HL-60 (cell line): ENCODE data around the gene PDE4A.
A peak's percentile ranks its signal among the peaks of the same experiment; 100 is the strongest.

Source experiments
- DNase-seq, 2 experiments: peaks; one replicate each; pipeline ENCODE4 v3.0.0-alpha.2; 2010 to 2020; ENCODE audit warnings: low read depth in 1 of 2, low spot score in 1 of 2
- H3K27ac ChIP-seq: fragments of 250-450 bp; sonication (Bioruptor Pico); replicated peaks from 2 replicates; pipeline ENCODE4 v1.5.1; 2020; ENCODE audit warnings: mild to moderate bottlenecking, moderate library complexity
- H3K27me3 ChIP-seq: fragments of 250-450 bp; sonication (Bioruptor Pico); 2 replicates; pipeline ENCODE4 v1.5.1; 2021; ENCODE audit warnings: mild to moderate bottlenecking, moderate library complexity; ENCODE audit not compliant: insufficient read depth, poor library complexity, severe bottlenecking
- H3K4me3 ChIP-seq: replicated peaks from 2 replicates; pipeline ENCODE4 v1.5.1; 2011; ENCODE audit warnings: mild to moderate bottlenecking, control low read depth, low read length; ENCODE audit not compliant: insufficient read depth
- CTCF ChIP-seq: IDR thresholded peaks from one replicate; pipeline ENCODE4 v1.5.1; 2011; ENCODE audit warnings: low read length, control low read depth, inconsistent platforms; ENCODE audit not compliant: insufficient read depth
- GABPA ChIP-seq: IDR thresholded peaks from 2 replicates; pipeline ENCODE4 v1.6.1; 2012; ENCODE audit warnings: low read depth
- POLR2AphosphoS5 ChIP-seq: IDR thresholded peaks from 2 replicates; pipeline ENCODE4 v1.6.1; 2012; ENCODE audit warnings: low read depth
- REST ChIP-seq: IDR thresholded peaks from 2 replicates; pipeline ENCODE4 v1.6.1; 2012; ENCODE audit warnings: low read depth; ENCODE audit not compliant: insufficient replicate concordance
- SPI1 ChIP-seq: IDR thresholded peaks from 2 replicates; pipeline ENCODE4 v1.6.1; 2012; ENCODE audit warnings: low read depth, mild to moderate bottlenecking, borderline replicate concordance

Gene PDE4A

GRCh38 chr19:10424011-10424637 is 3.8 kb downstream of the PDE4A start:
- peak in 1 of 2 experiments; percentile 63 for DNase-seq
- Histone ChIP-seq H3K4me3 (peak overlapping the region; percentile 23; the same call in 1 of the 2 replicates), H3K27me3 (peaks cover 43% of the 10 kb centered on the region), H3K27ac (no peak overlapping the region)
- TF ChIP-seq CTCF (peak; percentile 64), REST (no peak), SPI1 (no peak)

GRCh38 chr19:10427169-10427568 is 6.8 kb downstream of the PDE4A start:
- TF ChIP-seq CTCF: no peak
- TF ChIP-seq GABPA: no peak
- no peak for TF ChIP-seq POLR2AphosphoS5
- Histone ChIP-seq H3K27me3 (peaks cover 37% of the 10 kb centered on the region), H3K4me3 (no peak overlapping the region), H3K27ac (no peak overlapping the region)
- no peak for DNase-seq

- TF ChIP-seq GABPA (no peak), POLR2AphosphoS5 (no peak), SPI1 (no peak), REST (no peak), CTCF (no peak)
- Histone ChIP-seq H3K27me3 (peaks cover 33% of the 10 kb centered on the region), H3K4me3 (no peak overlapping the region), H3K27ac (no peak overlapping the region)
- DNase-seq: no peak
These were observed 8.7 kb downstream of the PDE4A start for GRCh38 chr19:10428996-10429381.

GRCh38 chr19:10430505-10431253 is 10.3 kb downstream of the PDE4A start:
- DNase-seq: no peak
- peaks cover 33% of the 10 kb centered on the region for H3K27me3 ChIP-seq
- no peak overlapping the region for H3K4me3 ChIP-seq
- no peak overlapping the region for H3K27ac ChIP-seq
- TF ChIP-seq POLR2AphosphoS5: no peak
- TF ChIP-seq CTCF: no peak
- TF ChIP-seq REST: no peak
- no peak for TF ChIP-seq GABPA
